GM12873 (cell line): ENCODE data around the gene SELENON.

Experiments used
- CTCF ChIP-seq: IDR thresholded peaks from 2 replicates; pipeline ENCODE4 v1.5.1; 2012; ENCODE audit warnings: low read depth, mild to moderate bottlenecking, moderate library complexity, low read length, control low read depth; ENCODE audit not compliant: insufficient read depth; ENCODE audit errors: missing control alignments

Gene SELENON

GRCh38 chr1:25790472-25790871 is 9.5 kb upstream of the SELENON start:
- TF ChIP-seq CTCF = no peak

DNA sequence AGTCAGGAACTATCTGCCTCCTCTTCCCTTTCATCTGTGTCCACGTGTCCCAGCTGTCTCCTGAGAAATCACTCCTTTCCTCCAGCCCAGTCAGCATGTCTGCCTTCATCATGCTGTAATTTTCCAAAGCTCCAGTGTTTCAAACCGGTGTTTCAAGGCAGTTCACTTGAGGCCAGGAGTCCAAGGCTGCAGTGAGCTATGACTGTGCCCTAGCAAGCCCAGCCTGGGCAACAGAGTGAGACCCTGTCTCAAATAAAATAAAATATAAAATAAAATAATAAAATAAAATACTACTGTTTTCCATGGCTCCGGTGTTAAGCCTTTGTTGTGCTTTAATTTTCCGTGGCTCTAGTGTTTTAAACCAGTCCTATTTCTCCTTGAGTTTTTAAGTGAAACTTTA is 7.9 kb upstream of the SELENON start:
- TF ChIP-seq CTCF = no peak

DNA sequence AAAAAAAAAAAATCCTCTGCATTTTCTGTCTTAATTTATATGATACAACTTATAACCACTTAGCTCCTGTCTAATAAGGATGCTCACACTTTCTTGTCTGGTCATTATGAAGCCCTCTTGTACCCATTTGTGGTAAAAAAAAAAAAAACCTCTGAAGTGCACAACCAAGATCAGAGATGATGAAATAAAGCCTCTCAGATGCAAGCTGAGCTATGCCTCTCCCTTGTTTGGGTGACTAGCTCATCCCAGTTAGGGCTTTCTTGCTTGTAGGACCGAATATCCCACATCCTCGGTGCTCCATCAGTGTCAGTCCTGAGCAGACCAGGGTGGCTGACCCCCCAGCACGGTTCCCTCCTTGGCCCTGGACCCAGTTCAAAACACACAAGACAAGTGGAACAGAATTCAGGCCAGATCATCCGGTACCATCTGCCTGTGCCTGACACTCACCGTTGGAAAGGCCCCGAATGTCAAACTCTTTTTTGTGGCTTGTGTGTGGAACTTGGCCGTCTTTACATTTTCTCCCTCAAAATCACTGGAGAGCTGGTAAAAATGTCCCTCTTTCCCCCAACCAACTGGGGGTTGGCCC is 6.3 kb upstream of the SELENON start:
- no peak for TF ChIP-seq CTCF

GRCh38 chr1:25794325-25794724 is 5.7 kb upstream of the SELENON start:
- no peak for TF ChIP-seq CTCF

GRCh38 chr1:25795211-25795610 is 4.8 kb upstream of the SELENON start:
- TF ChIP-seq CTCF = no peak

DNA sequence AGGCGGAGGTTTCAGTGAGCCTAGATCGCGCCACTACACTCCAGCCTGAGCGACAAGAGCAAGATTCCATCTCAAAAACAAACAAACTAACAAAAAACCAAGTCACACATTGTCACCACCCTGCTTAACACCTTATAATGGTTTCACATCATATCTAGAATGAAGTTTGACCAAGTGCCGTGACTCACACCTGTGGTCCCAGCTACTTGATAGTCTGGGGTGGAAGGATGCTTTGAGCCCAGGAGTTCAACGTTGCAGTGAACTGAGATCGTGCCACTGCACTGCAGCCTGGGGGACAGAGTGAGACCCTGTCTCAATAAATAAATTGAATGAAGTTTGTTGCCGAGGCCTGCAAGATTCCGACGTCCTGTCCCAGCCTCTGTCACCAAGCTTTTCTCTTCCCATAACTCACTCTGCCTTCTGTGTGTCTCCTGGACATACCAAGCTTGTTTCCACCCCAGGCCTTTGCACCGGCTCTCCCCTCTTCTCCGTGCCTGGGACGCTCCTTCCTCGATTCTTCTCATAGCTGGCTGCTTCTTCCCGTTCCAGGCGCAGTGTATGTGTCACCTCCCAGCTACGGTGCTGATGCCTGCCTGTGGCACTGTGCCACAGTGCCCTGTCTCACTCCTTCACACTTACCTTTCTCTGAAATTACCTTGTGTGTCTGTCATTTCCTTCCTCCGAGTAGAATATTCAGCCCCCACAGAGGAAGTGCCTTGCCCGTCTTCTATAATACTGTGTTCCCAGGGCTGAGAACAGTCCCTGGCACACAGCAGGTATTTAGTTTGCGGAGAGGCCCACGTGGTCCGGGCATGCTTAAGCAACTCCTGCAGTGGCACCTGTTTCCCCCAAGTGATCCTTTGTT is 3.8 kb upstream of the SELENON start:
- TF ChIP-seq CTCF = no peak

DNA sequence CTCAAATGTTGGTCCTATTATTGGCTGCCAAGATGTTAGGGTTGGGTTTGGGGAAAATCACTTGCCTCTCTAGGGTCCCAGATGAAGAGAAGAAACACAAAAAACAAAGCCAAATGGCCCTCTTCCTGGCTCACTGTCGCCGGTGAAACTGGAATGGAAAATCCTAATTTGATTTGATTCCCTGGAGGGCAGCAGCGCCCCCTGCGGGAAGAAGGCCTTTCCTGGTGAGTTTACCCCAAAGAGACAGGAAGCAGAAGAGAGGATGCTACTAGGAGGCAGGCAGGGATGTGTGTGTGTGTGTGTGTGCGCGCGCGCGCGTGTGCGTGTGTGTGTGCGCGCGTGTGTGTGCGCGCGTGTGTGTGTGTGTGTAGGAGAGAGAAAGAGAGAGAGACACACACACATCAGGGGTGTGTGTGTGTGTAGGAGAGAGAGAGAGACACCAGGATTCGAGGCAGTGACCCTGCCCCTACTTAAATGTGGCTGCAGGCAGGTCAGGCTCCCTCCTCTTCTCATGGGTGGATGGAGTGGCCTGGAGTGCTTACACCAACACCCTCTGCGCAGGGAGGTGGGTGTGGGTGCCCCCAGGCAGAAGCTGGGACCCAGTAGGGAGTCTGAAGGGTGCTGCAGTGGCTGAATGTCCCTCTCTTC is 3.1 kb upstream of the SELENON start:
- peak; percentile 80 for TF ChIP-seq CTCF
